GM18519 (cell line): ENCODE data around the gene ENDOG.
"Not testable (repeated sequence)": the region's sequence is repeated elsewhere in the genome, so short reads cannot be mapped to it uniquely, and the experiment has no call there.

Source experiments
- ATAC-seq: cut with Tn5 transposase; IDR thresholded peaks from one replicate; pipeline ENCODE4 v1.9.1; 2021; ENCODE audit warnings: mild to moderate bottlenecking, moderate library complexity; ENCODE audit not compliant: unreplicated experiment, low FRiP score

ENDOG gene

GRCh38 chr9:128825923-128826700 lies 7.8 kb downstream of the ENDOG start:
- no peak for ATAC-seq

GRCh38 chr9:128828267-128828666 lies 10.0 kb downstream of the ENDOG start:
- no peak for ATAC-seq

GRCh38 chr9:128828719-128829452 lies 10.6 kb downstream of the ENDOG start:
- peak; percentile 11 for ATAC-seq

- peak; percentile 91 for ATAC-seq
These were observed 11.4 kb downstream of the ENDOG start, which contains the start of gene SPOUT1 for GRCh38 chr9:128829477-128830251. Gene SPOUT1 (minus strand): TSS chr9:128829794. CDS start chr9:128829780, 14 bp downstream.

GRCh38 chr9:128833696-128834095 lies 15.4 kb downstream of the ENDOG start:
- ATAC-seq, result no peak

DNA sequence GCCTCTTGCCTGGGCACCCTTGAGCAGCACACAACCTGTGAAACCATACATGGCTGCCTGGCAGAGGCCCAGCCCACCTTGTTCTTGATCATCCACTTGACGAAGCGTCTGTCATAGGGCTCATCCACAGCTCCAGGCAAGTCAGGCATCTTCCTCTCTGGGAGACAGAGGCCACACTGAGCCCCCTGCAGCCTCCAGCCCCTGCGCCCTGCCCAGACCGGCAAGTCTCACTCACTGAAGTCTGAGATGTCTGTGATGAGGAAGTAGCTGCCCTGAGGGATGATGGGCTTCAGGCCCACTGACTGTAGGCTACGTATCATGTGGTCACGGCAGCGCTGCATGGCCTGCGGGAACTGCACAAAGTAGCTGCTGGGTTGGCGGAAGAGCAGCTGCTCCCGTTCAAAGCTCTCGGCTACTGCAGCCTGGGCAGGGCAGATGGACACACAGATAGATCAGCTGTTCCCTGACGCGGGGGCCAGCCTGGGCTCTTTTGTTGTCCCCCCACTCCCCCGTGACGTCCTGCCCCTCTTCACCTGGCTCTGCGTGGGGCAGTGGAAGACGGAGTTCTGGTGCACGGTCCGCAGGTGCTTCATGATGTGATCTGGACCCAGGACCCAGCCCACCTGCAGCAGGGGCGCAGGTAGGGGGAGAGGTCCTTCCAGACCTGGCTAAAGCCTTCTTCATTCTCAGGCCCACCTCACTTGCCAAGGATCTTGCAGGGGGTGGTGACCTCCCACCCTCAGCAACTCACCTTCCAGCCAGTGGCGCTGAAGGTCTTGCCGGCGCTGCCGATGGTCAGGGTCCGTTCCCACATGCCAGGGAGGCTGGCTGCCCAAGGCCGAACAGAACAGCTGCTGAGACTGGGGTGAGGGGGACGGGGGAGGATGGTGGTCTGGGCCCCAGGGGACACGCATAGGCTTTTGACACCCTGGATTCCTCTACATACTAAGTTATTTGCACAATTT lies 17.2 kb downstream of the ENDOG start:
- no peak for ATAC-seq

DNA sequence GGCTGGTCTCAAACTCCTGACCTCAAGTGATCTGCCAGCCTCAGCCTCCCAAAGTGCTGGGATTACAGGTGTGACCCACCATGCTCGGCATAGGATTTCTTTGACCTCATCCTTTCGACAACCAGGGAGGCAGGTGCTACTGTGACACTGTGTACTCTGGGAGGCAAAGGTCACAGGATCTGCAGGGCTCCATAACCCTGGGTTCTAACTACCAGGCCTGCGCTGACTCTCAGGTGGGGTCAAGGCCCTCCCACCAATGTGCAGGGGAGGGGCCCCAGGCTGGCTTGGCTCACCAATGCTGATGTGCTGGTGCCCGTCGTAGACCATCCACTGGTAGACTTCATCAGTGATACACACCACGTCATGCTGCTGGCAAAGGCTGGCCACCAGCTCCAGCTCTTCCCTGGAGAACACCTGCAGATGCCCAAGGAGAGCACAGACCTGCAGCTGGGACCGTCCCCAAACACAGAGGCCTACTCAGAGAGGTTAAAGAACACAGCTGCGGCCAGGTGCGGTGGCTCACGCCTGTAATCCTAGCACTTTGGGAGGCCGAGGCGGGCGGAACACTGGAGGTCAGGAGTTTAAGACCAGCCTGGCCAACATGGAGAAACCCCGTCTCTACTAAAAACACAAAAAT lies 18.3 kb downstream of the ENDOG start:
- no peak for ATAC-seq

DNA sequence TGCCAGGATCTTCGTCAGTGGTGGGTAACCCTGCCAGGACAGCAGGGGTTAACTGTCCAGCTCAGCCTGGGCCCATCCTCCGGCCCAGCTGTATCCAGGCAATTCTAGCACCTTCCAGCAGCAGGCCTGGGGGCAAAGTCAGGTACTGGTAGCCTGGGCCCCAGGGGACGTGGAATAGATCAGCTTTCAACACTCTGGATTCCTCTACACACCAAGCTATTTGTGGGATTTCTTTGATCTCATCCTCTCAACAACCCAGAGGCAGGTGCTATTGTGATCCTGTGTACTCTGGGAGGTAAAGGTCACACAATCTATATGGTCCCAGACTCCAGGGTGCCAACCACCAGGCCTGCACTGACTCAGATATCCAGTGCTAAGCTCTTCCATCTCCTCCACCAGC lies 20.0 kb downstream of the ENDOG start:
- ATAC-seq, result no peak

DNA sequence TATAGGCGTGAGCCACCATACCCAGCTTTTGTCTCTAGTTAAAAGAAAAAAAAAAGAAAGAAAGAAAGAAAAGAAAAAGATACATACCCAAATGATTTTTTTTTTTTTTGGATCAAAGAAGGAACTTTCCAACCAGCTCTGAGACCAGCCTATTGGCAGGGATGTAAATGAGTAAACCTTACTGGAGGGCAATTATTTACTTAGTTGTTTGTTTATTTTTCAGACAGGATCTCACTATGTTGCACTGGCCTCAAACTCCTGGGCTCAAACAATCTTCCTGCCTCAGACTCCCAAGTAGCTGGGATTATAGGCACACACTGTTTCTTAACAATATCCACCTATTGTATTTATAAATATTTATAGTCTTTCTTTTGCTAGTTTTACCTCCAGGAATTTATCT lies 22.2 kb downstream of the ENDOG start:
- ATAC-seq, result no peak

DNA sequence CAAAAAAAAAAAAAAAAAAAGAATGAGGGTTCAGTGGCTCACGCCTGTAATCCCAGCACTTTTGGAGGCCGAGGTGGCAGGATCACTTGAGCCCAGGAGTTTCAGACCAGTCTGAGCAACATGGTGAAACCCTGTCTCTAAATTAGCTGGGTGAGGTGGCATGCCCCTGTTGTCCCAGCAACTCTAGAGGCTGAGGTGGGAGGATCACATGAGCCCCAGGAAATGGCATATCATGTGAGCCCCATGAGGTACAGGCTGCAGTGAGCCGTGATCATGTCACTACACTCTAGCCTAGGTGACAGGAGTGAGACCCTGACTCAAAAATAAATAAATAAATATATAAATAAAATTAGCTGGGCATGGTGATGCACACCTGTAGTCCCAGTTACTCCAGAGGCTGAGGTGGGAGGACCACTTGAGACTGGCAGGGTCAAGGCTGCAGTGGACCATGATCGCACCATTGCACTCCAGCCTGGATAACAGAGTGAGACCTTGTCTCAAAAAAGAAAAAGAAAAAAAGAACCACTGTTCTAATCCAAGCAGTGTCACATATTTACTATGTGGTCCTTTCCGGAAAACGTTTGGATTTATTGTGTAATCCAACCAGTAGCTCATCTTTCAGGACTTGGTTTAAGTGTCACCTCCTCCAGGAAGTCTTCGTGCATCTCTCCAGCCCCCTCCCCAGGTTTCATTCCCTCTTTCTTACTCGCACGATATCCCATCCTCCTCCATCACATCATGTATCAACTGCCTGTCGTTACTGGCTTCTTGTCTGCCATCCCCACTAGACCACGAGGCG lies 23.6 kb downstream of the ENDOG start:
- ATAC-seq, result no peak

DNA sequence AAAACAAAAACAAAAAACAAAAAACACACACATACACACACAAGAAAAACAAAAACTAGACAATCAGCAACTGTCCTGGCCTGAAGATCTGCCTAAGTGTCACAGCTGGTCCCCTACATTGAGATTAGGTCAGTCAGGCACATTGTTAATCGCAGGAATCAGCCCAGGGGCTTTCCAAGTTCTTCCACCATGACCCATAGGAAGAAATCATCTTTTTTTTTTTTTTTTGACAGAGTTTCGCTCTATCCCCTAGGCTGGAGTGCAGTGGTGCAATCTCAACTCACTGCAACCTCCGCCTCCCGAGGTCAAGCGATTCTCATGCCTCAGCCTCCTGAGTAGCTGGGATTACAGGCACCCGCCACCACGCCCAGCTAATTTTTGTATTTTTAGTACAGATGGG lies 24.9 kb downstream of the ENDOG start:
- ATAC-seq, result not testable (repeated sequence)

GRCh38 chr9:128845186-128845931 lies 27.1 kb downstream of the ENDOG start:
- ATAC-seq, result no peak

GRCh38 chr9:128846680-128847030 lies 28.4 kb downstream of the ENDOG start:
- no peak for ATAC-seq

DNA sequence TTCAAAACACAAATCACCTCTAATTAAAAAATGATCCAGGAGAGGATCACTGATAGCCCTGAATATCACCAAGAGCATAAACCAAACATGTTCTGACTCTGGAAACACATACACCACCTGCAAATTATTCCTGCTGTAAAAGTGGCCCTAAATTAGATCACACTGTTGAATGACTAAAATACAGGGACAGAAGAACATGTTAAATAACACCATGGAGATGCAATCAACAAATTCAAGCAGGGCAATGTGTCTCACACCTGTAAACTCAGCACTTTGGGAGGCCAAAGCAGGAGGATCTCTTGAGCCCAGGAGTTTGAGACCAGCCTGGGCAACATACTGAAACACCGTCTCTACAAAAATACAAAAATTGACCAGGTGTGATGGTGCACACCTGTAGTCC lies 29.5 kb downstream of the ENDOG start:
- ATAC-seq, result no peak

- not testable (repeated sequence) for ATAC-seq
These were observed 32.7 kb downstream of the ENDOG start for GRCh38 chr9:128851024-128851423.

DNA sequence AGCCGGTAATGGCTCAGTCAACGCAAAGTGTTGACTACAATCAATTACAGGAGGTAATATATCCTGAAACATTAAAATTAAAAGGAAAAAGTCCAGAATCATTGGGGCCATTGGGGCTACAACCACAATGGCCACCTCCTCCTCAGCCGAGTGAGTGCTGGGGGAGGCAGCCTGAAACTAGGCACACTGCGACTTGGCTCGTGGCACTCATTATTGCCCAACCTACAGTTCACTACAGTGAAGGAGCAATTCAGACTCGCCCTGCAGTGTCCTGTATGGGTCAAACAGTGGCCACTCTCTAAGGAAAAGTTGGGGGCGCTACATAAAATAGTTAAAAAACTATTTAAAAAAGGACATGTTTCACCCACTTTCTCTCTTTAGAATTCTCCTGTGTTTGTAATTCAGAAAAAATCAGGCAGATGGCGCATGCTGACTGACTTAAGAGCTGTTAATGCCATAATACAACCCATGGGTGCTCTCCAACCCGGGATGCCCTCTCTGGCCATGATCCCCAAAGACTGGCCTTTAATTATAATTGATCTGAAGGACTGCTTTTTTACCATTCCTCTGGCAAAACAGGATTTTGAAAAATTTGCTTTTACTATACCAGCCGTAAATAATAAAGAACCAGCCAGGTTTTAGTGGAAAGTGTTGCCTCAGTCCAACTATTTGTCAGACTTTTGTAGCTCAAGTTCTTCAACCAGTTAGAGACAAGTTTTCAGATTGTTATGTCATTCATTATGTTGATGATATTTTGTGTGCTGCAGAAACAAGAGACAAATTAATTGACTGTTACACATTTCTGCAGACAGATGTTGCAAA lies 33.7 kb downstream of the ENDOG start:
- not testable (repeated sequence) for ATAC-seq

- ATAC-seq, result not testable (repeated sequence)
These were observed 34.3 kb downstream of the ENDOG start for GRCh38 chr9:128852646-128853045.
